Fibroblast of the conjunctiva (primary cell): Measurements from ENCODE around the gene FAR2.
"Not testable (repeated sequence)": the region's sequence is repeated elsewhere in the genome, so short reads cannot be mapped to it uniquely, and the experiment has no call there.

Source experiments
- DNase-seq: peaks from one replicate; pipeline ENCODE4 v3.0.0-alpha.2; 2010; ENCODE audit warnings: low read depth

FAR2 gene

DNA sequence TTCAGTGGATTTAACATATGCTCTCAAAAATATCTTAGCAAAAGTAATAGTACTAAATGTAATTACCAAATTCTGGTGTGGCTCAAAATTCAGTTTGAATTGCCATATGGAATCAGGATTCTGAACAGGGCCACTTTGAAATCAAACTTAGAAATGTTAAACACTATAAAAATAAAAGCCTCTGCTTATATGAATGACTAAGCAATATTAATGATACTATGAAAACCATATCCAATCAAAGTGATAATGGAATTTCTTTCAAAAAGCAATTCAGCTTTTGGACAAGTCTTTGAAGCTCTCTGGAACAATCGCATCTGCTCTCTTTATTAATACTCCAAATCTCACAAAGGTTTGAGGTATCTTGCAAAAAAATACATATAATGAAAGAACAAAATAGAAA is 180.3 kb downstream of the FAR2 start:
- no peak for DNase-seq

DNA sequence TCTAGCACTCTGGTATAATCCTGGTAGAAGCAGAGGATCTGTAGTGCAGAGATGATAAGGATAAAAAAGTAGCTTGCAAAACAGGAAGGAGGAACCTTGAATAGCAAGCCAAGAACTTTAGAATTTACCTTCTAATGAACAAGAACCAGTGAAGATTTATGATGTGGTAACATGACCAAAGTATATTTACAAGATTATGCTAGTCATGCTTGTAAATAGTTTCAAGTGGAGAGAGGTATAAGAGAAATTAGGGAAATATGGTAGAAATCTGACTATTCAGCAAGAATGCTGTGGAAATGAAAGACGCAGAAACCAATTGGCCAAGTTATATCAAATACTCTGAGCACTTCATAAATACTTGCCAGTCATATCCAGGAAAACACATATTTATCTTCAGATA is 184.1 kb downstream of the FAR2 start:
- DNase-seq, result no peak

DNA sequence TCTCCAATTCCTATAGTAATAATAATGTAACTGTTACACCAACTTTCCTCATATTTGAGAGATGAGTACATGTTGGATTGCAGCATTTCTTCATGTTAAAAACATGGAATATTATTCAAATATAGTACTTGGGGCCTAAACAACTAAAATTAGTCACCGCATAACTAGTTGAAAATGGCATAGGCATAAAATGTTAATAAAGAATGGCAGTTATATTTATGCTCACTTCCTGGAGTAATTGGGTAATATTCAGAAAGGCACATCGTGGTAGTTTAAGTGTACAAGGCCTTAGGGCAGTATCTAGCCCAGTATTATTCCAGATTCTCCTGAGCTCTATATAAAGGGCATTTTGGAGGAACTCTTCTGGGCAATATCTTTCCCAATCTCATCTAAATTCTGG is 185.9 kb downstream of the FAR2 start:
- DNase-seq, result no peak

DNA sequence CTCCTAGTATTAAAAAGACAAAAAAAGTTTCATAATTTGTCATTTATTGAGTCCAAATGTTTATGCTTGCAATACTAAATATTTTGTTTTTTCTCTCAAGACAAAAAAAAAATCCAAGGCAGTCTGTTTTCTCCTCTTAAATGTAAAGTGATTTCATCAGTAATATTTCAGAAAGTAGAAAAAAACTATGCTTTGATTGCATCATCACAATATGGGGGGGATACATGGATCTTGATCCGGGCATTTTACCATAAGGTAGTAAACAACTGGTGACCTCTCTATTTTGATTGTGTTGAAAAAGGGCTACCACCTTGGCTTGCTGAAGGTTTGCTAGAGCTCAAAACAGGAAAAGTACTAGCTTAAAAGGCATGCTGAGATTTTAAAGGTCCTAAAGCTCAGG is 188.2 kb downstream of the FAR2 start:
- no peak for DNase-seq

DNA sequence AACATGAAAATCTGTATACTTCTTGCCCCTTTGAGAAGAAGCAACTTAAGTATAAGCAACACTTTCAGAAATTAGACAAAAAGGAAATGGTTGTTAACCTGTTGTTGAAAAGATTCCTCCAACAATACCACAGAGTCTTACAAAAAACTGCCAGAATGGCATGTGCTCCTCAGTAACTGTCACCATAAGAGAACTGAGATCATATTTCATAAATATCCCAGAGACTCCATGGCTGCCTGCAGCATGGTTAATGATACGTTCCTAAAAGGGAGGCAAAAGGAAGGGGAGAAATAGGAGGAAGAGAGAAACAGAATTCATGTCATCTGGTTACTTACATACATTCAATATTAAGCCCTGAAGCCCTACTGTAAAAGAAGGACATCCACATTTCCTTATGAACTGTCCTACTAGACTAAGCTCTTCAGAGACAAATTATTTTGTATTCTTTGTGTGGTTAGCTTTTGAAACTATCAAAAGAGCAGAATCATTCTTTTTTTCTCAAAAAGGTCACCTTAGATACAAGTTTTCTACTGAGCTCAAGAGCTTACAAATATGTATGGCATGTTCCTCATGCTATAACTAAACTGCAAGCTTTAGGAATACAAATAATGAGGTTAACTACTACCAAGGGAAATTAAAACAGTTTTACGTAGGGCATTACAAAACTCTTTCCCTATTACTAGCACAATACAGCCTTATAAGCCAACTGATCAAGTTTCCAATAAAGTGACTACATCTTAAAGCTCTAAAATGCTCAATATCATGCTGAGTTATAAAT is 194.1 kb downstream of the FAR2 start:
- DNase-seq, result no peak

- no peak for DNase-seq
These were observed 197.8 kb downstream of the FAR2 start for GRCh38 chr12:29346769-29347421.

DNA sequence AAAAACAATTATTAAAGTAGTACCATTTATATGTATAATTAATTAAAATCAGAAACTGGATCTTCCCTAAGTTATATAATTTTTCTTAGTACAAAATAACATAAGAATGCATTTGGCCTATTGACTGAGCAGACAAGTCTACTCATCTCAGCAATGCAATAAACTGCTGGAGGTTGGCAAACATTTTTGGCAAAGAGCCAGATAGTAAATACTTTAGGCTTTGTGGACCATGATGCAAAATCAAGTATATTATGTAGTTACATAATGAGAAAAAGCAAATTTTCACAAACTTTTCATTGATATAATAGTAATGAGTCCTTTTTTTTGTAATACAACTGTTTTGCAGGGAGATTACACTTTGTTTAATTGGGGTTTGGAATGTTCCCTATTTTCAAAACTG is 201.0 kb downstream of the FAR2 start:
- DNase-seq, result peak; percentile 35

GRCh38 chr12:29354954-29355353 is 205.9 kb downstream of the FAR2 start:
- no peak for DNase-seq

- DNase-seq, result no peak
These were observed 216.0 kb downstream of the FAR2 start for GRCh38 chr12:29365091-29365490.

GRCh38 chr12:29374012-29374411 is 224.9 kb downstream of the FAR2 start:
- DNase-seq, result no peak

DNA sequence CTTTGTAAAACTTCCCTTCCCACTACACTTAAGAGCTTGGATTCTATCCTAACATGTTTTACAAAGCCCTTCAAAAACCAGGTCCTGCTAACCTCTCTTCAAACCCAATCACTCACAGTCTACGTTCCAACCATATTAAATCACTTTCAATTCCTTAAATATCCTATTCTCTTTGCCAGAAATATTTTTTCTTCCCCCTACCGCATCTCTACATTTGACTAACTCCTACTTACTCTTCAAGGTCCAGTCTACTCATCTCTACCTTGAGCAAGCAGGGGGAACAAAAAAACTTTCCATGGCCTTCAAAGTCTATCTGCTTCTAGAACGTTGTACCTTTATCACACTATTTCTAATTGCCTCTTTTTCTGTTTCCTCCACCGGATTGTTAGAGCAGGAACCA is 225.8 kb downstream of the FAR2 start:
- no peak for DNase-seq

- no peak for DNase-seq
These were observed 227.0 kb downstream of the FAR2 start for GRCh38 chr12:29376118-29376517.

DNA sequence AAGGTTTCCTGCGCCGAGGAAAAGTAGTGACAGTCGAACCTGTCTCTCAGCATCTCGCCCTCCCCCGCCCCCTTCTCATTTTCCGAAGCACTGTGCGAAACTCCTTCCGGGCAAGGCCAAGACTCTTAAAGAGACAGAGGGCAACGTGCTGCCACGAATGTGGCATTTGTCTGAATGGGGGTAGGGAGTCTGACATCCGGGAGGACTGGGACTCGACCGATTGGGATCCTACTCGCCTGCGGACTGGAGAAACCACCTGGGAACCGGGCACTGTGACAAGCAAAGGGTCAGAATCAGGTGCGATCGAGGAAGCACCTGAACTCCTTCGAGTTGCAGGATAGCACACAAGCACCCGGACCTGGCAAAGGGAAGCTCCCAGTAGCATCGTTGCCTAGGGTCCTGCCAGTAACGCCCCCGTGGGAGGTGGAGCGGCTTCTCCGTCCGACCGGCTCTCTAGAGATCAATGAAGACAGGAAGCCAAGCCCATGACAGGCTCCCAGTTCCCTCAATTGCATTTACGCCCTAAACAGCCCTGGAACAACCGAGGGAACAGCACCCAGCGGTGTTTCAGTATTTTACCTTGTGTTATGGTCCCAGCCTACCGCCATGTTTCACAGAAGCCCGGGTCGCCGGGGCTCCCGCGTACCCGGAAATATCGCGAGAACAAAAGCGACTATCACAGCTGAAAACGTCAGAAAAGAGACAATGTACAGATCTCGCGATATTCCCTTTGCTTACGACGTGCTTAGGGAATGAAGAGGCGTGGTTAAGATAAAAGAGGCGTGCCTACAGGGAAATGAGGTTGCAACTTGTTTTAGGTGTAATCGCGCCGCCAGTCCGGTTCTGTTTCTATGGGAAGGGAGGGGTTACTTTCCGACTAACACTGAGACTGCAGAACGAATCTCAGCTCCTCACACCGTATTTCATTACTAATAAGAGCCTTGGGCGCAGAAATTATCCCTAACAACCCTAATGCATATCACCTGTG is 231.8 kb downstream of the FAR2 start, which contains the start of gene ERGIC2:
TSS of gene ERGIC2 (minus strand) at position 637 of the 988 bp plus-strand sequence. CDS start 9,539 bp downstream, outside the sequence.
- DNase-seq, result peak; percentile 99

GRCh38 chr12:29382251-29382650 is 233.2 kb downstream of the FAR2 start:
- DNase-seq, result no peak

- DNase-seq, result not testable (repeated sequence)
These were observed 236.1 kb downstream of the FAR2 start for GRCh38 chr12:29385194-29385593.
